HepG2 (cell line): ENCODE results near the gene NAIF1. TPM values are rescaled to one million over a fixed set of nuclear protein-coding genes. Genes with fewer than 3 reads are reported as not detected.

Experiments
- ADNP ChIP-seq: sonication (generic); formaldehyde crosslinking; IDR thresholded peaks from 2 replicates; pipeline ENCODE4 v1.4.0; 2020; ENCODE audit warnings: missing genetic modification reagents
- CEBPG ChIP-seq: IDR thresholded peaks from 2 replicates; pipeline ENCODE4 v1.6.1; 2016
- DMTF1 ChIP-seq: sonication (generic); formaldehyde crosslinking; IDR thresholded peaks from 2 replicates; pipeline ENCODE4 v1.4.0; 2020; ENCODE audit warnings: mild to moderate bottlenecking, missing genetic modification reagents
- DPF2 ChIP-seq: sonication (generic); formaldehyde crosslinking; IDR thresholded peaks from 2 replicates; pipeline ENCODE4 v1.4.0; 2020; ENCODE audit warnings: mild to moderate bottlenecking, low read depth, missing genetic modification reagents, borderline replicate concordance
- FOXP1 ChIP-seq, 2 experiments: fragments of 450-650 bp in 1 of 2; IDR thresholded peaks; 2 replicates each; pipeline ENCODE4 v1.6.1; 2017 to 2018; ENCODE audit warnings: antibody characterized with exemption in 1 of 2
- GATAD2A ChIP-seq: IDR thresholded peaks from 2 replicates; pipeline ENCODE4 v1.6.1; 2016
- HDAC1 ChIP-seq: sonication (generic); formaldehyde crosslinking; IDR thresholded peaks from 2 replicates; pipeline ENCODE4 v1.5.1; 2020; ENCODE audit warnings: mild to moderate bottlenecking, missing genetic modification reagents
- POLR2G ChIP-seq: fragments of 200-400 bp; formaldehyde crosslinking; IDR thresholded peaks from 2 replicates; pipeline ENCODE4 v1.6.1; 2018; ENCODE audit warnings: mild to moderate bottlenecking, low read depth, low read length, moderate library complexity
- ZNF362 ChIP-seq: sonication (generic); formaldehyde crosslinking; IDR thresholded peaks from 2 replicates; pipeline ENCODE4 v1.4.0; 2020; ENCODE audit warnings: missing genetic modification reagents, mild to moderate bottlenecking, borderline replicate concordance
- ZNF501 ChIP-seq: sonication (generic); formaldehyde crosslinking; IDR thresholded peaks from 2 replicates; pipeline ENCODE4 v1.5.1; 2020; ENCODE audit warnings: mild to moderate bottlenecking, moderate library complexity, missing genetic modification reagents
- ZNF512B ChIP-seq: sonication (generic); formaldehyde crosslinking; IDR thresholded peaks from 2 replicates; pipeline ENCODE4 v1.5.1; 2020; ENCODE audit warnings: missing genetic modification reagents, mild to moderate bottlenecking, borderline replicate concordance
- ZNF770 ChIP-seq: sonication (generic); formaldehyde crosslinking; IDR thresholded peaks from 2 replicates; pipeline ENCODE4 v1.5.0; 2020; ENCODE audit warnings: mild to moderate bottlenecking, missing genetic modification reagents
- polyA plus RNA-seq, 8 experiments: library from polyadenylated mRNA; depleted of rRNA in 3 of 8; stranded (reverse) in 7 of 8; unstranded in 1 of 8; fragments of >200 nt; fragmentation: Illumina TruSeq in 4 of 8; extraction: Trizol in 4 of 8; gene quantifications; 2 replicates each; pipeline versions ENCODE4 v1.2.1 to v1.2.3, GENCODE V29; 2011 to 2016; ENCODE audit warnings: low read depth in 4 of 8, missing spikeins in 1 of 8, mixed read lengths in 1 of 8; ENCODE audit not compliant: insufficient read depth in 1 of 8
- total RNA-seq, 5 experiments: library from RNA; depleted of rRNA; stranded (reverse); fragments of >200 nt; fragmentation: Illumina TruSeq; extraction: Trizol; gene quantifications; 2 replicates each; pipeline ENCODE4 v1.2.3, GENCODE V29; 2016; ENCODE audit warnings: low read depth in 1 of 5
- TF ChIP-seq, protein P1 (sequence below): IDR thresholded peaks from 2 replicates; pipeline ENCODE4 v1.4.0; 2020; ENCODE audit warnings: mild to moderate bottlenecking, missing genetic modification reagents

NAIF1 gene
- total and polyA plus RNA-seq, 2 of the 13 experiments (the other 11 are each of a cell fraction or from before 2014, with no cell fraction given): 6.0 to 6.9 TPM

- 0 out of 2 replicates have a peak, but pooled peaks have one; percentile 19 for TF ChIP-seq ZNF512B (CRISPR knock-in tag)
- no peak for TF ChIP-seq DMTF1 (CRISPR knock-in tag)
- TF ChIP-seq ZNF501 (CRISPR knock-in tag): peak; percentile 45; the same call in 1 of the 2 replicates
- no peak for TF ChIP-seq POLR2G
- TF ChIP-seq HDAC1: 0 out of 2 replicates have a peak, but pooled peaks have one; percentile 7
- peak; percentile 91 for TF ChIP-seq ZNF362
- peak; percentile 11; the same call in 1 of the 2 replicates for TF ChIP-seq GATAD2A
- peak; percentile 44; the same call in 1 of the 2 replicates for TF ChIP-seq CEBPG (CRISPR knock-in tag)
- TF ChIP-seq ADNP (CRISPR knock-in tag): peak; percentile 39; the same call in 1 of the 2 replicates
- TF ChIP-seq ZNF770 (CRISPR knock-in tag): peak; percentile 27; the same call in 1 of the 2 replicates
- no peak for TF ChIP-seq FOXP1 (IDR thresholded peaks at IDR 0.05)
- peak; percentile 21 for TF ChIP-seq FOXP1 (CRISPR knock-in tag; IDR thresholded peaks at IDR 0.05)
- TF ChIP-seq, protein P1, sequence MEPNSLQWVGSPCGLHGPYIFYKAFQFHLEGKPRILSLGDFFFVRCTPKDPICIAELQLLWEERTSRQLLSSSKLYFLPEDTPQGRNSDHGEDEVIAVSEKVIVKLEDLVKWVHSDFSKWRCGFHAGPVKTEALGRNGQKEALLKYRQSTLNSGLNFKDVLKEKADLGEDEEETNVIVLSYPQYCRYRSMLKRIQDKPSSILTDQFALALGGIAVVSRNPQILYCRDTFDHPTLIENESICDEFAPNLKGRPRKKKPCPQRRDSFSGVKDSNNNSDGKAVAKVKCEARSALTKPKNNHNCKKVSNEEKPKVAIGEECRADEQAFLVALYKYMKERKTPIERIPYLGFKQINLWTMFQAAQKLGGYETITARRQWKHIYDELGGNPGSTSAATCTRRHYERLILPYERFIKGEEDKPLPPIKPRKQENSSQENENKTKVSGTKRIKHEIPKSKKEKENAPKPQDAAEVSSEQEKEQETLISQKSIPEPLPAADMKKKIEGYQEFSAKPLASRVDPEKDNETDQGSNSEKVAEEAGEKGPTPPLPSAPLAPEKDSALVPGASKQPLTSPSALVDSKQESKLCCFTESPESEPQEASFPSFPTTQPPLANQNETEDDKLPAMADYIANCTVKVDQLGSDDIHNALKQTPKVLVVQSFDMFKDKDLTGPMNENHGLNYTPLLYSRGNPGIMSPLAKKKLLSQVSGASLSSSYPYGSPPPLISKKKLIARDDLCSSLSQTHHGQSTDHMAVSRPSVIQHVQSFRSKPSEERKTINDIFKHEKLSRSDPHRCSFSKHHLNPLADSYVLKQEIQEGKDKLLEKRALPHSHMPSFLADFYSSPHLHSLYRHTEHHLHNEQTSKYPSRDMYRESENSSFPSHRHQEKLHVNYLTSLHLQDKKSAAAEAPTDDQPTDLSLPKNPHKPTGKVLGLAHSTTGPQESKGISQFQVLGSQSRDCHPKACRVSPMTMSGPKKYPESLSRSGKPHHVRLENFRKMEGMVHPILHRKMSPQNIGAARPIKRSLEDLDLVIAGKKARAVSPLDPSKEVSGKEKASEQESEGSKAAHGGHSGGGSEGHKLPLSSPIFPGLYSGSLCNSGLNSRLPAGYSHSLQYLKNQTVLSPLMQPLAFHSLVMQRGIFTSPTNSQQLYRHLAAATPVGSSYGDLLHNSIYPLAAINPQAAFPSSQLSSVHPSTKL (CRISPR knock-in tag): peak; percentile 10; the same call in 1 of the 2 replicates
- TF ChIP-seq DPF2 (CRISPR knock-in tag): no peak
These were observed 9.3 kb downstream of the NAIF1 start (continued) for GRCh38 chr9:128057724-128058409.
